Thyroid gland (tissue), 4 donors: ENCODE data around the gene GSN.

ENCODE experiments used
- CTCF ChIP-seq, 6 experiments: fragments of 200-600 bp in 3 of 6; fragments of 450-650 bp in 3 of 6; sonication (generic) in 3 of 6; IDR thresholded peaks; one replicate each; pipeline ENCODE4 v1.5.1; 2016 to 2019; ENCODE audit warnings: antibody characterized with exemption in 6 of 6, mild to moderate bottlenecking in 2 of 6, inconsistent platforms in 1 of 6, moderate library complexity in 1 of 6
- POLR2A ChIP-seq, 2 donors: fragments of 450-650 bp; IDR thresholded peaks; one replicate each; pipeline ENCODE4 v1.6.1; 2017; ENCODE audit warnings: antibody characterized with exemption in 2 of 2, mild to moderate bottlenecking in 2 of 2, moderate library complexity in 1 of 2

GRCh38 chr9:121321016-121321503 lies 53.1 kb downstream of the GSN start:
- no peak for TF ChIP-seq CTCF (IDR thresholded peaks at IDR 0.05)
- TF ChIP-seq POLR2A (IDR thresholded peaks at IDR 0.05) = no peak
